ENCODE results near the gene IGFBP5. TPM values are rescaled to one million over a fixed set of nuclear protein-coding genes. Genes with fewer than 3 reads are reported as not detected.

Gene IGFBP5
- total and polyA plus RNA-seq, 9 of the 15 experiments (the other 6 are each of a cell fraction or from before 2014, with no cell fraction given), result 0.01 to 1.9 (median 0.03) TPM; not detected in 6

DNA sequence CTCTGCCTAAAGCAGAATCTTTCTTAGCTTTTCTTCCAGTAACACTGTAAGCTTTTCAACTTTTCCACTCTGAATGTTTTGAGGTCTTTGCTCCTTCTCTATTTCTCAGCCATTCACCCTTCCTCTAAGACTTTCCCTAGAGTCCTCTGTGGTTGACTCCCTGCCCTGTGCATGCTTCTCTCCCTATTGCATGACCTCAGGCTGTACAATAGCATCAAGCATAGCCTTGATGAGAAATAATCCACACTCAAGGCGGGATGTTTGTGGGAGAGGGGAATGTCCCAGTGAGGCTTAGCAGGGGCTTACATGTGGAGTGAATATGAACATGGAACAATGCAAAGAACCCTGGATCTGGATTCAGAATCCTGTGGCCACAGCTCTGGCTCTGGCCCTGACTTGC, 48.4 kb upstream of the IGFBP5 start:
- Histone ChIP-seq H3K4me2 (ENCODE audit: insufficient read depth, low read length) (no peak overlapping the region), H3K4me1 (replicated peaks in 1 of 2; ENCODE audit: control insufficient read depth in 2 of 2, insufficient read depth in 2 of 2, low read length in 2 of 2) (no peaks in the 10 kb centered on the region; a peak in 1 of 5 replicates), H3K27ac (ENCODE audit: extremely low read depth, low read depth, low read length) (no peak overlapping the region), H3K36me3 (ENCODE audit: control insufficient read depth, insufficient read depth, low read length) (no peaks in the 10 kb centered on the region), H3K27me3 (ENCODE audit: control insufficient read depth in 2 of 2, insufficient read depth in 2 of 2, low read length in 2 of 2) (peaks cover 2 to 29% of the 10 kb centered on the region in 2 experiments), H3K9me3 (replicated peaks; ENCODE audit: control insufficient read depth, insufficient read depth, low read depth, low read length) (no peaks in the 10 kb centered on the region), H3K79me2 (ENCODE audit: control insufficient read depth, insufficient read depth, low read length) (no peaks in the 10 kb centered on the region), H3K9me1 (ENCODE audit: control insufficient read depth, insufficient read depth, low read length) (no peaks in the 10 kb centered on the region), H3K9ac (ENCODE audit: insufficient read depth in 1 of 2, low read depth in 2 of 2, low read length in 2 of 2) (no peak overlapping the region), H2AFZ (ENCODE audit: low read depth, low read length) (no peak overlapping the region), H4K20me1 (replicated peaks; ENCODE audit: control insufficient read depth, insufficient read depth, low read length) (no peaks in the 10 kb centered on the region), H3K4me3 (no peak overlapping the region)
- in situ Hi-C loops (cut with MboI), result no loop called here
- CTCF ChIA-PET (ENCODE audit: low intra/inter-chr PET ratio), result no interaction called here
- no peak for DNase-seq (ENCODE audit: extremely low read depth in 1 of 4, low spot score in 3 of 4)
- no peak for FAIRE-seq
- intact Hi-C loops (cut with micrococcal nuclease), result no loop called here
- TF ChIP-seq TEAD2 (tag; IDR thresholded peaks at IDR 0.05) (no peak), GABPB1 (CRISPR knock-in tag; IDR thresholded peaks at IDR 0.05) (no peak), HDAC8 (tag; IDR thresholded peaks at IDR 0.05) (no peak), ZBTB7A (IDR thresholded peaks at IDR 0.05; ENCODE audit: borderline replicate concordance, control insufficient read depth, low read depth, low read length) (no peak), ZNF124 (CRISPR knock-in tag; IDR thresholded peaks at IDR 0.05) (no peak), ZNF212 (CRISPR knock-in tag; IDR thresholded peaks at IDR 0.05) (no peak)
- TF ChIP-seq, protein P1, sequence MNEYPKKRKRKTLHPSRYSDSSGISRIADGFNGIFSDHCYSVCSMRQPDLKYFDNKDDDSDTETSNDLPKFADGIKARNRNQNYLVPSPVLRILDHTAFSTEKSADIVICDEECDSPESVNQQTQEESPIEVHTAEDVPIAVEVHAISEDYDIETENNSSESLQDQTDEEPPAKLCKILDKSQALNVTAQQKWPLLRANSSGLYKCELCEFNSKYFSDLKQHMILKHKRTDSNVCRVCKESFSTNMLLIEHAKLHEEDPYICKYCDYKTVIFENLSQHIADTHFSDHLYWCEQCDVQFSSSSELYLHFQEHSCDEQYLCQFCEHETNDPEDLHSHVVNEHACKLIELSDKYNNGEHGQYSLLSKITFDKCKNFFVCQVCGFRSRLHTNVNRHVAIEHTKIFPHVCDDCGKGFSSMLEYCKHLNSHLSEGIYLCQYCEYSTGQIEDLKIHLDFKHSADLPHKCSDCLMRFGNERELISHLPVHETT (CRISPR knock-in tag; conservative IDR thresholded peaks at IDR 0.05 in 1 of 2, IDR thresholded peaks at IDR 0.05 in 1 of 2), result no peak
- WGBS (ENCODE audit: insufficient coverage, low coverage, missing lambda C conversion rate), result 0% methylated on average over 1 of the region's 1 CpG
- POLR2A ChIA-PET, result no interaction called here
- no TSS peak for BruUV-seq (replicated peaks)
- no peak for ATAC-seq

Data from K562 (cell line).